HG03280 (cell line): ENCODE measurements around the gene ZFYVE16.
A peak's percentile ranks its signal among the peaks of the same experiment; 100 is the strongest.
"Not testable (repeated sequence)": the region's sequence is repeated elsewhere in the genome, so short reads cannot be mapped to it uniquely, and the experiment has no call there.

ENCODE experiments used
- ATAC-seq: cut with Tn5 transposase; IDR thresholded peaks from one replicate; pipeline ENCODE4 v1.9.1; 2021; ENCODE audit warnings: mild to moderate bottlenecking, moderate library complexity; ENCODE audit not compliant: unreplicated experiment

ZFYVE16 gene

DNA sequence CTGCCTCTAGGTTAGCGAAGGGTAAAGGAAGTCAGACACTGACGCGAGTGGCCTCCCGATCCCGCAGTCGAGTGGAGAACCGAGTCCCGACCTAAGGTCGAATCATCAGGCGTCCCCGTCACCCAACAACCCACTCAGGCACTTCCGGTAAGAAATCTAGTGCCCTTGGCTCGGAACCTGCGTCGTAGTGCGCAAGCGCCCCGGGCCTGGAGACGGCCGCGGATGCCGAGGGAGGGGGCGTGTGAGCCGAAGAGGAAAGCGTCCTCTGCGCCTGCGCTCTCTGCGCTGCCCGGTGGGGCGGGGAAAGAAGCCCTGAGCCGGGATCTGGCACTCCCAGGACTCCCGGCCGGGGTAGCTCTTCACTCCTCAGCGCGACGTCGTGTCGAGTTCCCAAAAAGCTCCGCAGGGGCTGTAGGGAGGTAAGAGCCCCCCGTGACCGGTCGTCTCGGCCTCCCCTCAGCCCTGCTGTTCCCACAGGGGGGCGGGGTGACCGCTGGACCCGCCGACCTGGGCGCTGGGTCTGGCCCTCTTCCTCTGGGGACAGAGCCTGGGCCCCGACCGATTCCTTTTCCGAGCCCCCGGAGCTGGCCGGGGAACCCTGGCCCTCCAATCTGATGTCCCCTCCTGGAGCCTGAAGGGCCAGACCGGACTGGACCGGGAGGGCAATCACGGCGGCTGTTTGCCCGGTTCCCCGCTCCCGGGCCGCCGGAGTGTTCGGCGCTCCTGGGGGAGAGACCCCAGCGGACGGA lies at the start of gene ZFYVE16:
TSS of gene ZFYVE16 (plus strand) at position 330 of the 749 bp plus-strand sequence. CDS start 26,084 bp downstream, outside the sequence.
- ATAC-seq = peak; percentile 87

DNA sequence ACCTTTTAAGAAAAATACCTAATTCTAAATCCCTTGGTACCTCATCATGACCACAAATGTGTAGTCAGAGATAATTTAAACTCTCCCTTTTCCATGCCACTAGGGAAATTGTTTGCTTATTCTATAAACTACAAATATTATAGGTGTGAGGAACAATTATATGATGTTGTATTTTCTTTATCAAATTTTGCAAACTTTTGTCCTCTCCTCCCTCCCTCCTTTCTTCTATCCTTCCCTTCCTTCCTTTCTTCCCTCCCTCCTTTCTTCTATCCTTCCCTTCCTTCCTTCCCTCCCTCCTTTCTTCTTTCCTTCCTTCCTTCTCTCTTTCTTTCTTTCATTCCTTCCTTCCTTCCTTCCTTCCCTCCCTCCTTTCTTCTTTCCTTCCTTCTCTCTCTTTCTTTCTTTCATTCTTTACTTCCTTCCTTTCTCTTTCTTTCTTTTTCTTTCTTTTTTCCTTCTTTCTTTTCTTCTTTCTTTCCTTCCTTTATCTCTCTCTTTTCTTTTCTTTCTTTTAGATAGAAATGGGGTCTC lies 46.9 kb upstream of the ZFYVE16 start:
- ATAC-seq = no peak

DNA sequence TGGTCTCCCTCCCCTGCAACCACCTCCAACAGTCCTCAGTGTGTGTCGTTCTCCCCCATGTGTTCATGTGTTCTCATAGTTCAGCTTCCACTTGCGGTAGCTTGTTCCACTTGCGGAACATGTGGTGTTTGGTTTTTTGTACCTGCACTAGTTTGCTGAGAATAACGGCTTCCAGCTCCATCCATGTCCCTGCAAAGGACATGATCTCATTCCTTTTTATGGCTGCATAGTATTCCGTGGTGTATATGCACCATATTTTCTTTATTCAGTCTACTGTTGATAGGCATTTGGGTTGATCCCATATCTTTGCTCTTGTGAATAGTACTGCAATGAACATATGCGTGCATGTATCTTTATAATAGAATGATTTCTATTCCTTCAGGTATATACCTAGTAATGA lies 43.0 kb upstream of the ZFYVE16 start:
- ATAC-seq = no peak

DNA sequence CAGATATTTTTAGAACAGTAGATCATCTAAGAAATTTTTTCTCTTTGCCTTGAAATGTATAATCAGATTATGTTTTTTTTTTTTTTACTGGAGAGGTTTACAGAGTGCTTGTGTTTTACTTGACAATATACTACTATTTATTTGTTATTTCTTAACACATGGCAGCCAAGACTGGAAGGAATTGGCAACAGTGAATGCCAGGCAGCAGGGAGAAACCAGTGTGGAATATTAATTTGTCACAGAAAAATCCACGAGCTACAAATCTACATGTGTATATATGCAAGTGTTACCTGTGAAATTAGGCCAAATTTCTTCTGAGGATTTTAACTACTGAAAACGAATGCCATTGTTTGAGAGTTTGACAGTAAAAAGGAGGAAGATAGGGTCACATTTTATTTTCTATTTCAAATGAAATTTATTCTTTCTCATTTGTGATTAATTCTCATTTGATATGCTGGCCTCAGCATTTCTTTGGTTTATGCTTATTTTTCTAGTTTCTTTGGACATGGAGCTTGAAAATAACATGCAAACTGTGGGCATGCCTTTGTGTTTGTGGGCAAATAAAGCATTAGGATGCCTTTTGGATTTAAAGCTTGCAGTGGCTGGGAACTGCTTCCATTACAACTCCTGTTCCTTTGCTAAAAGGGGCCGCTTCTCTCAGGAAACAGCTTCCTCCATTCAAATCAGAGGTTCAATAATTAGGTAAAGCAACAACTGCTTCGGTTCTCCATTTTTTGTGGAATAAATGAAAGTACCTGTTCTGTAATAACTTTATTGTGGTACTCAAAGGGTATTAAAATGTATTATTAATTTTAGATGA lies 39.0 kb upstream of the ZFYVE16 start:
- ATAC-seq = no peak

DNA sequence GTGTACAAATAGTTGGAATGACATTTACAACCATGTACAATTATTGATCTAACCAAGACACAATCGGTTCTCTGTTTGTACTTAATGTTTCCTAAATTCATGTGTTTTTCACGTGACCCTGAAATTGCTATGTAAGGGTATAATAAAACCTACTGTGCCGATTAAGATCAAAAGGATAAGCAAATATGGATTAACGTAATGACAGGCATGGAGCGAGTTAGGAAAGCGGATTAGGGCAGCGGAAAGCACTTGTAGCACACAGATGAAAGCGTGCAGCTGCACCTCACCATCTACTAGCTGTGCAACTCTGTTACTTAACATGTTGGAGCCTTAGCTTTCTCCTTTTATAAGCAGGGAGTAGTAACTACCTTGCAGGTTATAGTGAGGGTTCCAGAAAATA lies 38.3 kb upstream of the ZFYVE16 start:
- ATAC-seq = no peak

DNA sequence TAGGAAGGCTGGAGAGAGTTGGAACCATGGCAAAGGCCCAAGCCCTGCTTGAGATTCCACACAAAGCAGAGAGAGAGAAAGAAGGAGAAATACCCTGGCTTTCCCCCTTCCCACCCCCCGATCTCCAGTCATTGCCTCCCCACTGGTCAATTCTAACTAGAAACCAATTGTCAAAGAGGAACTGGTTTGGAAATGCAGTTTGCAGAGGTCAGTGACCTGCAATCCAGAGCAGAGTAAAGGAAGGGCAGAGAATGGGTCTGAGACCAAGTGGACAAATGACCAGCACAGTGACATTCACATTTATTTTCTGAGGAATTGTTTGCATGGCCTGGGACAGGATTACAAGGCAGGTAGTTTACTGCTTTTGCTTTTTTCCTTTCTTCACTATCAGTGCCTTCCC lies 37.5 kb upstream of the ZFYVE16 start:
- ATAC-seq = no peak

DNA sequence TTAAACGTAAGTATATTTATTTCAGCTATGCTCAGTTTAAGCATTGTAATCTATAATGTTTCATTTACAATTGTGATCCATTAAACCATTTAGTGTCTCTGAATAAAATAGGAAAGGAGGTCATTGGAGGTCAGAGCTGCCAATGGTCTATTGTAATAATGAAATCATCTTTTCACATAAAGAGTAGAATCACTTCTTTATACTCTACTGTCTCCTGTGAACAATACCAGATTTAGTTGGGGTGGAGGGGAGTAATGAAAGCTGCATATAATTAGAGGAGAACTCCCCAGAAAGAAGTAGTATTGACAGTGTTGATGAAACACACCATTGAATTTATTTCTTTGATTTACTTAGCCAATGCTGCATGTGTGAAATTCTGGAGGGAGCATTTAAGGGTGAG lies 35.1 kb upstream of the ZFYVE16 start:
- ATAC-seq = no peak

DNA sequence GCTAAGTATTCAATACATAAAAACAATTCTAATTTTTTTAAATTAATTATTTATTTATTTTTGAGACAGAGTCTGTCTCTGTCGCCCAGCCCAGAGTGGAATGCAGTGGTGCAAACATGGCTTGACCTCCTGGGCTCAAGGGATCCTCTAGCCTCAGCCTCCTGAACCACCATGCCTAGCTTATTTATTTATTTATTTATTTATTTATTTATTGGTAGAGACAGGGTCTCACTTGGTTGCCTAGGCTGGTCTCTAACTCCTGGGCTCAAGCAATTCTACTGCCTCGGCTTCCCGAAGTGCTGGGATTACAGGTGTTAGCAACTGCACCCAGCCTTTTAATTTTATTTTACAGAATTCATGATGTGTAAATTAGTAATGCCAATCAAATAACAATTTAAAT lies 33.7 kb upstream of the ZFYVE16 start:
- ATAC-seq = no peak

DNA sequence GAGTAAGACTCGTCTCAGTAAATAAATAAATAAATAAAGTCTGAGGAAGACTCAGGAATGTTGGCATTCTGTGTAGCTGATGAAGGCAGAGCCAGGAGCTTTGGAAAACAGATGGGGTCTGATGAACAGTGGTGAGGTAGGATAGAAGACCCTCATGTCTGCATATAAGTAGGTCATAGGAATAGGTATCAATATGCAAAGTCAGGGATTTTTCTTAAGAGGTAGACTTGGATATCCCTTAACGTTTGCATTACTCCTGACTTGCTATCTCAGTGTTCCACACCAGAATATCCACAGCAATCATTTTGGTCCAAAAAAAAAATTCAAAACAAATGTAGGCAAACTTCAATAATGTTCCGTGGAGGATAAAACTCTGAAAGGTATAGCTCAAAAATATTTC lies 31.3 kb upstream of the ZFYVE16 start:
- no peak for ATAC-seq

DNA sequence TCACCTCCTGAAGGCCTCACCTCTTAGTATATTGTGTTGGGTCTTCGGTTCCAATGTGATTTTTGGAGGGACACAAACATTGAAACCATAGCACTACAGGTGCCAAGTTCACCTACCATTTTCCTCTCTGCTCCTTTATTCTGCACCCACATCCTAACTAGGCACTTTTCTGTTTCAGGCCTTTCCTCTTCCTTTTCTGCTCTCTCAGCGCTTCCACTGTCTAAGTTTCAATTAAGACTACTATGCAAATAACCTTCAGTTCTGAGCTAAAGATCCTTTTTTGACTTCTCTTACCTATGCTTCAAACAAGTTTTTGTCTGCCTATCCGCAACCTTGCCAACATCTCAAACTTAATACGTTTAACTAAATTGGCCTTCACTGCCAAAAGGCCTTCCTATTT lies 25.4 kb upstream of the ZFYVE16 start:
- ATAC-seq = no peak

DNA sequence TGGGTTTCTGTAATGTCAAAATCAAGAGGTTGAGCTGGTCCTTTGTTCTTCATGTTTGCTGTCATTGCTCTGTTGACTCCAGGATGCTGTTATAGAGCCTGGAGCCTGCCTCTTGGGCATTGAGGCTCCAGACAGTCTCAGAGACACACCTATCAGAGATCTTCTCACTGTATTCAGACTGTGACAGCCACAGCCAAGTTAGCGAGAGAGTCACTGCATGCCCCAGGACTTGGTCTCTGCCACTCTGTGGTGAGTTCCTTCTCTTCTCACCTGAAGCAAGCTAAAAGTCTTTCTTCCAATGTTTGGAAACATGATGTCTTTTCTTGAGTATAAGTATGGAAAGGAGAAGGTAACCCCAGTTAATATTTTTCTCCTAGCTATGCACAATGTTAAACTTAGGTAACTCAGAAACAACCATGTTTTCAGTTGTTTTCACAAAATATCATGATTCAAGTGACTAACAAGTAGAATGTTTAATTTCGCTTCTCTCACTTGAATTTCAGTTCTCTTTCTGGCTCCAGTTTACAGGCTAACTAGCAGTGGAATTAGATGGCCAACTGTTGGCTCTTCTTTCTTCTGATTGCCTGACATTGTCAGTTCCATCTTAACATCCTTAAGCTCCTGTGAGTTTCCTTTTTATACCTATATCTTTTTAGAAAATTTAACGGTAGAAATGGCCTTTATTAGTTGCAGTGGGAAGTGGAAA lies 20.6 kb upstream of the ZFYVE16 start:
- peak; percentile 70 for ATAC-seq

DNA sequence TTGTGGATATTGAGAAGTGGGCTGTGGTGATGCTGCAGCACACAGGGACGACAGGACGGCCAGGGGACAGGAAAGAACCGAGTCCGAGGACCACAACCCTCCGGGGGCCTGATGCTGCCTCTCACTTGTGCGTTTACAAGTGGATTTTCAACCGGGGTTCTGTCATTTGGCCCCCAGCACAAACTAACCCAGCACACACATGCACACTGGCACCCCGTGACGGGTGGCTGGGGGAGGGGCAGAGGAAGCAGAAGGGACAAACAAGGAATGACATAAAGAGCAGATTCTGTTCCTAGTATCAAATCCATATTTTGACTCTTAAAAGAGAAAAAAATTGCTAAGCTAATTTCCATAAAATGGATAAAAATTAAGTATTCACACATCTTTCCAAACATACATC lies 18.3 kb upstream of the ZFYVE16 start:
- no peak for ATAC-seq

DNA sequence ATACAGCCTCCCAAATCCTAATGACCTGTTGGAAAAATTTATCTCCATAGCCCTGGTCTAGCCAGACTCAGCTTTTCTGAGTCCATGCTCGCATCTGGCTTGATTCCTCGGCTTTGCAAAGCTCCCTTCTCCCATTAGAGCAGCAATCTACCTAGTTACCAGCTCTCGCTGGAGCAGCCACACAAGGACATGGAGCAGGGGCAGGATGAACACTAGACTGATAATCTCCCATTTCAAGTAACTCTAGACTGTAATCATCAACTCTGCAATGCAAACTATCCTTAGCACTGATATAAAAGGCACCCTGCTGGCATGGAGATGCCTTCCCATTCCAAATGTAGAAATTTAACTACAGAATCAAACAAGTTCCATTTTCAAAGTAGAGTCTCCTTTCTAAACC lies 17.5 kb upstream of the ZFYVE16 start:
- not testable (repeated sequence) for ATAC-seq

DNA sequence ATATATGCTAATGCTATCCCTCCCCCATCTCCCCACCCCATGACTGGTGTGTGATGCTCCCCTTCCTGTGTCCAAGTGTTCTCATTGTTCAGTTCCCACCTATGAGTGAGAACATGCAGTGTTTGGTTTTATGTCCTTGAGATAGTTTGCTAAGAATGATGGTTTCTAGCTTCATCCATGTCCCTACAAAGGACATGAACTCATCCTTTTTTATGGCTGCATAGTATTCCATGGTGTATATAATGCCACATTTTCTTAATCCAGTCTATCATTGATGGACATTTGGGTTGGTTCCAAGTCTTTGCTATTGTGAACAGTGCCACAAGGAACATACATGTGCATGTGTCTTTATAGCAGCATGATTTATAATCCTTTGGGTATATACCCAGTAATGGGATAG lies 16.6 kb upstream of the ZFYVE16 start:
- ATAC-seq = not testable (repeated sequence)

DNA sequence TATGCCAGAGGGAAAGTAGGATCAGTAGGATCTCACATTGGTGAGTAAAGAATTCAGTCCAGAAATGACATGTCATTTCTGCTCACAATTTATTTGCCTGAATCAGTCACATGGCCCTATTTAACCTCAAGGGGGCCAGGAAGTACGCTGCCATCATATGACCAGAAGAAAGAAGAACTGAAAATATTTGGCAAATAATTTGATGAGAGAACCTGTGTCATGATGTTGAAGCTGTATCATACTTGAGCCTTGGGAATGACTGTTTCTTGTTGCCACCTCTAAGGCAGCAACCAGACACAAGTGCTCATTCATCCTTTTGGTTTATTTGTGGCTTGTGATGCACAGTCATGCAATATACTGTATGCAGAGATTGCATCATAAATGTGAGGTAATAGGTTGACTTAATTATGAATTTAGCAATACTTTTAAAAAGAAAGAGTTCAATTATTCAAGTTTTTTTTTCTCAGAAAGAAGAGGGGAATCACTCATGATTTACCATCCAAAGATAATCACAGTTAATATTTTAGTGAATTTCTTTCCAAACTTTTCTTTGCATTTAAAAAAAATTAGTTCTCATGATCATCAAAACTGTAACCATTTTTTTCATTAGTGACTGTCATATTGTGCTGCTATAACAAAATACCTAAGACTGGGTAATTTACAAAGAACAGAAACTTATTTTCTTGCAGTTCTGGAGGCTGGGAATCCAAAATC lies 8.2 kb upstream of the ZFYVE16 start:
- peak; percentile 82 for ATAC-seq

DNA sequence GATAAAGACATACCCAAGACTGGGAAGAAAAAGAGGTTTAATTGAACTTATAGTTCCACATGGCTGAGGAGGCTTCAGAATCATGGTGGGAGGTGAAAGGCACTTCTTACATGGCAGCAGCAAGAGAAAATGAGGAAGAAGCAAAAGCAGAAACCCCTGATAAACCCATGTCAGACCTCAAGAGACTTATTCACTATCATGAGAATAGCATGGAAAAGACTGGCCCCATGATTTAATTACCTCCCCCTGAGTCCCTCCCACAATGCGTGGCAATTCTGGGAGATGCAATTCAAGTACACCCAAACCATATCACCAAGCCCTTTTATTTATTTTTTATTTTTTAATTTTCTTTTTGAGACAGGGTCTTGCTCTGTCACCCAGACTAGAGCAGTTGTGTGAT lies 7.5 kb upstream of the ZFYVE16 start:
- not testable (repeated sequence) for ATAC-seq

DNA sequence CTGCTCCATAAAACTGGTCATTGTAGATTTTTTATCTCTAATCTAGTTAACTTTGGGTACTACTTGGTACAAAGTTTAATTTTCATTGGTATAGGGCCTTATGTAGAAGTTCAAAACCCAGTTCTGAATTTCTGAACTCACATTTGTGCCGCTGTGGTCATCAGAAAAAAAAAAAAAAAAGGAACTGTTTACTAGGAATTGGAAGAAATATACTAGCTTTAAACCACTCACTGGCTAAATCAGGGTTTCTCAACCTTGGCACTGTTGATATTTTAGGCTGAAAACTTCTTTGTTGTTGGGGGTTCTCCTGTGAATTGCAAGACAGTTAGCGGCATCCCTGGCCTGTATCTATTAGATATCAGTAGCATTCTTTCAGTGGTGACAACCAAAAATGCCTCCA lies 4.1 kb upstream of the ZFYVE16 start:
- ATAC-seq = no peak

DNA sequence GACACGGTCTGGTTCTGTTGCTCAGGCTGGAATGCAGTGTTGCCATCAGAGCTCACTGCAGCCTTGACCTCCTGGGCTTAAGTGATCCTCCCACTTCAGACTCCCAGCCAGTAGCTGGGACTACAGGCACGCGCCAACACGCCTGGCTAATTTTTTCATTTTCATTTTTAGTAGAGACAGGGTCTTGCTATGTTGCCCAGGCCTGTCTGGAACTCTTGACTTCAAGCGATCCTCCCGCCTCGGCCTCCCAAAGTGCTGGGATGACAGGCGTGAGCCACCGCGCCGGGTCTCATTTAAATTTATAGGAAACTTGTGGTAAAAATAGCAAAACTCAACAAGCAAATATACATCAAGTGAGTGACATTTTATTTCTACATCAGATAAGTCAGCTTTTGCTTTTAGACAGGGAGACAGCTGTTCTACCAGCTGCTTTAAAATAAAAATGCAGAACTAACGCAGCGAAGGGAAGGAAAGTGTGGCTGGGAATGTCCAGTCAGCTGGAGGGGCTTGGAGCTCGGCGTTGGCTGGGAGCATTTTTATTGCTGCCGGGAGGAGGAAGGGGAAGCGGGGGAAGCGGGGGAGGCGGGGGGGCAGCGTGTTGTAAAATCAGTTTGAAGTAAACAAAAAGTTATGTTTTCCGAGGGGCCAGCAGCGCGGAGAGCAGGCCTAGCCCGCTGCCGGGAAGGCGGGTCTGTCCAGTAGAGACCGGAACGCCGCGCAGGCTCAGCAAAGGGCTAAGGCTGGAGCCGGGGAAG lies 707 bp upstream of the ZFYVE16 start:
- ATAC-seq = no peak

DNA sequence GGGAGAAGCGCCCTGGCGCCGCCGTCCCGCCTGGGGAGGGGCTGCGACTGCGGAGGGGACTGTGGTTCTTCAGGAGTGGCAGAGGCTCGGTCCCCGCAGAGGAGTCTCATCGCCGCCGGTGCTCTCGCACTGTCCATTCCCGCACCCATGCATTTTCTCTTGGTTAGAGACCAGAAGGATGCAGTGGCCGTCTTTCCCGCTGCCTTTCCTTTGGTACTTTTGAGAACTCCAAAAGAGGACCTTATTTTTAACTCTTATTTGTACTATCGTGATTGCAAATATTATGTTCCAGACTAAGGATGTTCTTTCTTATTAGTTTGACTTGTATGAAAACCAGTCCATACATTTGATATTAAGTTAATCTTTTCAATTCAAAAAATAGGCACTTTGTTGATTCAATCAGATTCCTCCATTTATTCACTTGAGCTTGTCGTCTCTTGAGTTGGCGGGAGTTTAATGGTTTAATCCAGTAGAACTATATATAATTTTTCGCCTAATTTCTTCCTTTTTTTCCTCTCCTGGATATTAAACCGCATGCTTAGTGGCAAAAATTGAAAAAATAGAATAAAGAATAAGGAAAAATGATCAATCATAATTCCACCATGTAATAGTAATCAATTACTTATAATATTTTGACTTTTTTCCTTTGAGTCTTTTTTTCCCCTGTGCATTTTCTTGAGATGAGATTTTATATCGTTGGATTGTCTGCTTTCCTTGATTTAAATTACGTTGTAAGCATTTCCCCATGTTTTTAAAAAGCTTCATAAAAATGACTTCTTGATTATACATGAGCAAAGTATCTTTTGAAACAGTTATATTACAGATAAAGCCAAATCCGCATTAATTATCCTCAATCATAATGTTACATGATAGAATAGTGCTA lies 861 bp downstream of the ZFYVE16 start:
- ATAC-seq = no peak
